SH-SY5Y (cell line): ENCODE results near the gene TMEM200A.

Experiments
- GATA2 ChIP-seq: IDR thresholded peaks from 2 replicates; pipeline ENCODE4 v1.6.1; 2011; ENCODE audit warnings: mild to moderate bottlenecking, low read depth, low read length
- GATA3 ChIP-seq: IDR thresholded peaks from 2 replicates; pipeline ENCODE4 v1.6.1; 2011; ENCODE audit warnings: low read depth, mild to moderate bottlenecking, low read length, moderate library complexity

DNA sequence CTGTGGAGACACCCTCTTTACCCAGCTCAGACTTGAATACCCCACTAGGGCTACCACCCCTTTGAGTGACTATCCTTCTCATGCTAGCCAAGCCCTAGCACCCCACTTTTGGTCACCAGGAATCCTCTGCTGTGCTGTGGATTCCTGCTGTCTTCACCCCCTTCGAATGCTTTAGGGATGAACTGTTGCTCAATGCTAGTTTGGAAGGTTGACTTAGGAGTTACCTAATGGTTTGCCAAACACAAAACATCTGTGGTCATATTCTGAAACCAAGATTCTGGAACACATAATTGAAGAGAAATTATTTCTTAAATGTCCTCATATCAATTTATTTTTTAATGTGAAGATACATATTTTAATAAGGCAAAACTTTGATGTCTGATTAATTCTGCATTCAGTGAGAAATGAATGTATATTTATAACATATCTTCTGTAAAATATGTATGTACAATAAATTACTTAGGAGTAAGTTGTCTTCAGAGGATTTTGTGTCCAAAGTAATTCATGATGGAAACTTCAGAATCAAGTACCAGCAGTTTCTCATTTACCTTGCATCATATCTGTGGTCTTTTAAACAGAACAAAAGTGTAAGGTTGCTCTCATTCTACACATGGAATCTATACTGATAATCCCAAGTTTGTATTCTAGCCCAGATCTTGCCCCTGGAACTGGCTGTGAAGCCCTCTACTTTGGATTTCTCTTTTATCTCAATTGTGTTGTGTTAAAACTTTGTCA is 46.9 kb downstream of the TMEM200A start:
- TF ChIP-seq GATA2 (no peak), GATA3 (no peak)
